IPS-11a (cell line): Measurements from ENCODE around the gene KCNQ1.

Experiments used
- H3K4me3 ChIP-seq: one replicate; pipeline ENCODE4 v1.5.1; 2013; ENCODE audit warnings: low read depth, low read length, control low read depth

KCNQ1 gene

DNA sequence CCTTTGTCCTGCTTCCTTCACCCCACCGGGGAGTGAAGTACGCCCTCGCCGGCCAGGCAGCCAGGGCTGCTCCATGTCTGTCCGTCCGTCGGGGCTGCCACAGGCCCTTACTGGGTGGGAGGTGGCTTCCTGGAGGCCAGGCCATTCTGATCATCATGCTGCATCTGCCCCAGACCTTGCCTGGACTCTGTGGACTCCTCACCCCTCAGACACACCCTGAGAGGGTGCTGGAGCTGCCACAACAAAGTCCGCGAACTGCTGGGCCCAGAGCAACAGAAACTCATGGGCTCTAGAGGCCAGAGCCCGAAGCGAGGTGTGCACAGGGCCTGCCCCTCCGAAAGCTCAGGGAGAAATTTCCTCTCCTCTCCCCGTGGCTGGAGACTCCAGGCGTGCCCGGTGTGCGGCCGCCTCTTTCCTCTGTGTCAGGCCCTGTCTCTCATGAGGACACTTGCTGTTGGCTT, 130.8 kb downstream of the KCNQ1 start:
- H3K4me3 ChIP-seq, result no peak overlapping the region

DNA sequence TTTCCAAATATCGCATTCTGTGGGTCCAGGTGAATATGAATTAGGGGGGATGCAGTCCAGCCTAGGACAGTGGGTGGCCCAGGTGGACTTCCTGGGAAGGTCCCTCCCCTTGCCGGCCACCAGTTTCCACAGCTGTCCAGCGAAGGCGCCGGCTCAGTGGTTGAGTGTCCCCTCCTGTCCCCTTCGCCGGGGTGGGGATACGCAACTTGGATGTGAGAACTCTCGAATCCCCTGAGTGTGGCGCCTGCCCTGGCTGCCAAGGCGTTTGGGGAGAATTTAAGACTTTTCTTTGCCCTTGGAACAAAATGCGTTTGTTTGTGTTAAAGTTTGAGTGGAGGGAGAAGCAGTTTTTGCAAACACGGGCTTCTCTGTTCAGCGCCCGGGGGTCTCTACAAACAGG, 131.3 kb downstream of the KCNQ1 start:
- H3K4me3 ChIP-seq, result no peak overlapping the region

DNA sequence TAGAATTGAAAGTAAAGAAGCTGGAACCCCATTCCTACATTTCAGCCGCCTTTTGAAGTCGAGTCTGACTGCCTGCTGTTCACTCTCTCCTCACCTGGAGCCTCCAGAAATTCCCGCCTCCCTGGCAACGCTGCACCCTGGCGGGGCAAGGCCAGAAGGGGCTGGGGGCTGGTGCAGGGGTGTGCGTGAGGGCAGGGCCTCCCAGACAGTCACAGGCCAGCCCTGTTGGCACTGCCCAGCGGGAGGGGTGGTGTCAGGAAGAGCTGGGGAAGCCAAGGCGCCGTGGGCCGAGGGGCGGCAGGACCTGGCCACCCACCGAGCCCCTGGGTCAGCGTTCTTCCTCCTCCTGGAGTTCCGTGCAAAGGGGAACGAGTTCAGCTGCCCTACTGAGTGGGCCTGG, 131.7 kb downstream of the KCNQ1 start:
- no peak overlapping the region for H3K4me3 ChIP-seq

DNA sequence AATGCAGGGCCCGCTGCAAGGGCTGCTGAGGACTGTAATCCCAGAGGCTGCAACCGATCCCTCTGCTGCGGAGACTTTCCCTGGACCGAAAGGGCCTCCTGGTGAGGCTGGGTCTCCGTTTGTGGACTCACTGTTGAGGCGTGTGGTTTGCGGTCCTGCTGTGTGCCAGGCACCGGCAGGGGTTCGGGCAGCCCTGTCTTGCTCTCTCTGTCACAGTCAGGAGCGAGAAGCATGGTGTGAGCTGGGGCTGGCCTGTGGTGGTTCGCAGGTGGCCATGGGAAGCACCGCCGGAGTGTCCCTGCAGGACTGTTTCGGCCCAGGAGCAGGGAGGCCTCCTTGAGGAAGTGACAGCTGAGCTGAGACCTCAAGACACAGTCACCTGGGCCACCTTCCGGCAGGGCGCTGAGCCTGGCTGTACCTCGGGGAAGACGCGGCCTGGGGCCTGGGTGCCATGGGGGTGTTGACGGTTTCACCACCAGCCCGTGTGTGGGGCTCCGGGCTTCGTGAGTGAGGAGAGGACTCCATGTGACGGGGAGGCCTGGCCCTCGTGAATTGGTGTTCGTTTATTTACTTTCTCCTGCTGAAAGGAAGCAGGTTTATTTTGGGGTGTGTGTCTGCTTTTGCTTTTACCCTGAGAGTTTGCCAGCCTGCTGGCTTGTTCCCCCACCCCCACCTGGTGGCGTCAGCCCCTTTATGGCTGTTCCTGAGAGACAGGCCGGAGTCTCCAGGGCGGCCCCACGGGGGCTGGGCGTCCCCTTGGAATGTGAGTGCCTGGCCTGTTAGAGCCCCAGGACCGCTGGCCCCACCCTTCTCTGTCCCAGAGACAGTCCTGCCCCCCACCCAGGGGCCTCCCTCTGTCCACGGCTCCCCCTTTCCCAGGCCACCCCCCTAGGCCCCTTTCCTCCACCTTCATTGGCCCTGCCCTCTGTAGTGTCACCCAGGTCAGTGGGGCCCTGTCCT, 132.5 kb downstream of the KCNQ1 start:
- H3K4me3 ChIP-seq, result no peak overlapping the region

DNA sequence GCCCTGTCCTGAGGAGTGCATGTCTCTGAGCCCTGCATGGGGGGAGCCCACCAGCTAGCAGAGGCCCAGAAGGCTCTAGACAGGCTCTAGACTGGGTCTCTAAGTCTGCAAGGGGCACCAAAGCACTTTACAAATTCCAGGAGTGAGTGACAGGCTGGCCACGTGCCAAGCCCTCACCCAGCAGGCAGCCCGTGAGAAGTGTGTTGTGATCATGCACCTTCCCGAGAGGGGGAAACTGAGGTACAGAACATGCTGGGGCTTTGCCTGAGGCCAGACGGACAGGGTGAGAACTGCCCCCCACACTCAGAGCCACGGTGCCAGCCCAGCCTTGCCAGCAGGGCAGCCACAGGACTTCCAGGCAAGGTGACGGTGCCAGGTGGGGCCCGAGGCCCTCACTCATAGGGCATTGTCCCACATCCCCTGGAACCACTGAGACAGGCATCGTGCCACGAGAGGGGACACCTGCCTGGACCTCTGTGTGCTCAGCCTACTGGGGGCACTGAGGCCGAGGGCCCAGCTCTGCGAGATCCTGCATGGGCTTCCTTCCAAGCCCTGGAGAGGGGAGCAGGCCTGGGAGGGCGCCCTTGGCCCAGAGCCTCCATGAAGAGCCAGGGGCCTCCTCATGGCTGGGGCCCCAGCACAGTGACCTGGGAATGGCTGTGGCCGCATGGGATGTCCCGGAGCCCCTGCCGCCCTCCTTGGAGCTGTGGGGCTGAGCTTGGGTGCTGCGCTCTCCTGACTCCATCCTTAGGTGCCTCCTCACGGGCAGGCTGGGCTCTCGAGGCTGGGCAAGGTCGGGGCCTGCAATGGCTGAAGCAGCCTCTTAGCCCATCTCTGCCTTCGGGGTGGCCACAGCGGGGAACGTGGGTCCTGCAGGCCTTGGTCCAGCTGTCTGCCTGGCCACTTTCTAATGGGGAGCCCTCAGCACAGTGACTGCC, 133.5 kb downstream of the KCNQ1 start:
- no peak overlapping the region for H3K4me3 ChIP-seq

DNA sequence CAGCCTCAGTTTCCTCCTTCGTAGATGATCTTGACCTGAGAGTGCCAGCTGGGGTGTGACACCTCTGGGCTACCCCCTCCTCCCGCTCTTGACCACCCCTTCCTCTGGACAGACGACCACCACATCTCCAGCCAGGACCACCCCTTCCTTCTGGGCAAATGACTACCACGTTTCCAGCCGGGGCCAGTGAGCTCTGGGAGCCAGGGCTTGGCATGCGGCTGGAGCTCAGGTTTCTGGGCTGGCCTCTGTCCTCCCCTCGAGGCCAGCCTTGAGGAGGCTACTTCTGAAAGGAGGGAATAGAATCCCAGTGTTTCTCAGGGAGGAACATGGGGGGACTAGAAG, 134.1 kb downstream of the KCNQ1 start:
- H3K4me3 ChIP-seq, result no peak overlapping the region

DNA sequence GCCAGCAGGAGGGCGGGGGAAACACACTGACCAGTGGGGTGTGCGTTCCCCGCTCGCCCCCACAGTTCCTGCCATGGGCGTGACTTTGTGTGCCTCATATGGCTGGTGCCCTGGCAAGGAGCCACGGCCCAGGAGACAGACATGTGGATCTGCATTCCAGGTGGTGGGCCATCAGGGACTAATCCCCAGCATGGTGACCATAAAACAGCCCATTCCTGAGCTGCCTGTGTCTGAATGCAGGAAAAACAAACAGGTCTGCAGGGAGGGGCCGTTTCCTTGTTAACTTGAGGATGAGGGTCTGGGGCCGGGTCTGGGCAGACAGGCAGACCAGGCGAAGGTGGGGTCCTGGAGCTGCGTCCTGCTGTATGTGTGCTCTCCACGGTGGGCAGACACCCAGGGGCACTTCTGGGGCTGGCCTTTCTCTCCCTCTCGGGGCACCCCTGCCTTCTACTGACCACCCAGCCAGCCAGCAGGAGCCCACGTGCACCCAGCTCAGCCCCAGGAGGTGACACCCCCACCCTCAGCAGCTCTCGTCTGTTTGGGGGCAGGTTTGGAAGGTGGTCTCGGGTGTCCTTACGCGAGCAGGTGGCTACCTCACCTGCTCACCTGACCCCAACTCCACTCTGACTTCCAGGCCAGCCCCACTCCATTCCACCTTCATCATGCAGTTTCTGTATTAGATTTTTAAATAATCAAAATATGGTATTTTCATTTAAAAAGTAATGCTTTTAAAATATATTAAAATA, 134.7 kb downstream of the KCNQ1 start:
- H3K4me3 ChIP-seq, result no peak overlapping the region

DNA sequence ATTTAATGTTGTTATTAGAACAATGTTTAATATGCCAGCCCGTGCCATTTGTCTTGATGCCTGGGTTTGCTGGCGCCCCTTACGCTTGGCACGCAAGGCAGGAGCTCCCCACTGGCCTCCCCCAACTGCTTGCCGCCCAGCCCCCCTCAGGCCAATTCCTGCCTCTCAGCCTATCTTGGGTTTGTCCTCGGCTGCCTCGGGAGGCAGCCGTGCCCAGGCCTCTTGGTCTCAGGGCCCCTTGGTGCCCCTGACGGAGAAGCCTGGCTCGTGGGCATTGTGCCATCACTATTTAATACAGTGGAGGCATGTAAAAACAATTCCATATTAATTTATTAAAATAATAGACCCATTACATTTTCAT, 135.2 kb downstream of the KCNQ1 start:
- no peak overlapping the region for H3K4me3 ChIP-seq

DNA sequence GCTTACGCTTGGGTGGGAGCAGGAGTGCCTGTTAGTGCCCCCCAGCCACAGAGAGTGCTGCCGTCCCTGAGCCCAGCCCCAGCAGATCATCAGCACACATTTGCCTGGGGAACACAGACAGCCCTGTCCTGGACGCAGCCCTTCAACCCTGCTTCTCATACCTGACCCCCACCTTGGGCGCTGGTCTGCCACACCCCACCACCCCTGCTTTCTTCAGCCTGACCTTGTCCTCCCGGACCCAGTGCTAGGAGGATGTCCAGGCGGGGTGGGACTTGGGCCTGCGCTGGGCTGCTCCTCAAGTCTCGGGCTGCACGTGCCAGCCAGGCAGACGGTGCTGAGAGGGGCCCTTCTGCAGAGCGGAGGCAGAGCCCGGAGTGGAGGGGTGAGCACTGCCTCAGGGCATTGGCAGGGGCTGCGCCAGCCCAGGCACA, 135.8 kb downstream of the KCNQ1 start:
- H3K4me3 ChIP-seq, result no peak overlapping the region

DNA sequence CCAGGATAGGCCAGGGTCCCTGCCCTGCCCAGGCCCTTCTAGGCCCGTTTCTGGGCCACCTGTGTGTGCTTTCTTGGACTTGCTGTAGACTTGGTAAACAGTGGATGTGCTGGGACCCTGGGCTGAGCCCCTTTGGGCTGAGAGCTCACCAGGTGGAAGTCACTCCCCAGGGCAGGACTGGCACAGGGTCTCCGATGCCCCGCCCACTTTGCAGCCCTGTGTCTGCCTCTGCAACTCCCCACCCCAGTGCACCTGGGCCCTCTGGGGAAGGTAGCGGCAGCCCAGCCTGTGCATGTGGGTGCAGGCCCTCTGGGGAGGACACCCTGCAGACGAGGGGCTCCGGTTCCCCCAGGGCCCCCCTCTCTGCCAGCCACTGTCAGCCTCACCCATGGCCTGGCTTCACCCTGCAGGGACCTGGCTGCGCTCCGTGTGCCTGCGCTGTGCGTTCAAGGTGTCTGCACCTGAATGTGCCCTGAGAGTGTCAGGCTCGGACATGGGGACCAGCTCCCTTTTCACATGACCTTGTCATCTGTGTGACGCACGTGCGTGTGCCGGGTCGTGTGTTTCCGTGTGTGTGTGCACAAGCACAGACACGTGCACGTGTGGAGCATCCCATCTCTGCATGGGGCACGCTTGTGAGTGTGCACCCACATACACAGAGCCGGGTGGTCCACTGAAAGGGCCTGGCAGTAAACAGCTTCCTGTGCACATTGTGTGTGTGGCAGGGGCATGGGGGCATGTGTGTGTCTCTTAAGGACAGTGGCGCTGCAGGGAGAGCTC, 136.5 kb downstream of the KCNQ1 start:
- no peak overlapping the region for H3K4me3 ChIP-seq

DNA sequence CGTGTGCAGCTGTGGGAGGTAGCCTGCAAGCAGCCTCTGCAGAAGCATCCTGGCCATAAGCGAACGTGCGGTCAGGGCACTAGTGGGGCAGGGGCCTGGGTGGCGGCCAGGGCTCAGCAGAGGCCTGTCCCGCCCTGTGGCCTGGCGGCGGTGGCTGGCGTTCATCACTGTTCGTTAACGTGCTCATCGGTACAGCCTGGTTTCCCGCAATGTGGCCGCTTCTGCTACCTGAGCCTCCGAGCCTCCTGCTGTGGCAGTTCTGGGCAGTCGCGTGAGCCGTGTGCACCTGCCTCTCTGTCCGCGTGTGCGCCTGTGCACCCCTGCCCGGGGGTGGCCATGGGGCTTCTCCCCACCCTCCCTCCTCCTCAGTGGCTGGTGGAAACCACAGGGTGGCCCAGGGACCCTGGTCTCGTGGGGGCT, 137.1 kb downstream of the KCNQ1 start:
- no peak overlapping the region for H3K4me3 ChIP-seq

DNA sequence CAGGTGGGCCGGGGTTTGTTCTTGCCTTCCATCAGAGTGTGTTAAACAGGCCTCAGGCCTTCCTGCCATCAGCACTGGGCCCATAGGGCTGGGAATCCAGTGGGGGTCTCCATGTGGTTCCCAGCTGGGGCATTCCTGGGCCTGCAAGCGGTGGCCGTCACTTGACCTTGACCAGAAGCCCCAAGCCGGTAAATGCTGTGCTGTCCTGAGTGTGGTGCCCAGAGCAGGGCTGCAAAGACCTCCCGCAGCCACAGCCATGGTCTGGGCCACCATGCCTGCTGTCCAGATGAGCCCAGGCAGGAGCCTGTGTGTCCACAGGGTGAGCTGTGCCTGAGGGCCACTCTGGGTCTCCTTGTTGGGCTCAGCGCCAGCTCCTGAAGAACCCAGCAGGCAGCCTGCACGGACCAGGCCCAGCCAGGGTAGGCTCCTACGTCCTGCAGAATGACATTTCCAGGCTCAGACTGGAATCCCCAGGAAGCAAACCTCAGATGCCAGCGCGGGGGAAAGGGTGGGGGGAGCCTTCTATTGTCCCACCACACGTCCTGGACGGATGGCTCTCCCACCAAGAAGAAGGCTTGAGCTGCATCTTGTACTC, 137.6 kb downstream of the KCNQ1 start:
- no peak overlapping the region for H3K4me3 ChIP-seq

DNA sequence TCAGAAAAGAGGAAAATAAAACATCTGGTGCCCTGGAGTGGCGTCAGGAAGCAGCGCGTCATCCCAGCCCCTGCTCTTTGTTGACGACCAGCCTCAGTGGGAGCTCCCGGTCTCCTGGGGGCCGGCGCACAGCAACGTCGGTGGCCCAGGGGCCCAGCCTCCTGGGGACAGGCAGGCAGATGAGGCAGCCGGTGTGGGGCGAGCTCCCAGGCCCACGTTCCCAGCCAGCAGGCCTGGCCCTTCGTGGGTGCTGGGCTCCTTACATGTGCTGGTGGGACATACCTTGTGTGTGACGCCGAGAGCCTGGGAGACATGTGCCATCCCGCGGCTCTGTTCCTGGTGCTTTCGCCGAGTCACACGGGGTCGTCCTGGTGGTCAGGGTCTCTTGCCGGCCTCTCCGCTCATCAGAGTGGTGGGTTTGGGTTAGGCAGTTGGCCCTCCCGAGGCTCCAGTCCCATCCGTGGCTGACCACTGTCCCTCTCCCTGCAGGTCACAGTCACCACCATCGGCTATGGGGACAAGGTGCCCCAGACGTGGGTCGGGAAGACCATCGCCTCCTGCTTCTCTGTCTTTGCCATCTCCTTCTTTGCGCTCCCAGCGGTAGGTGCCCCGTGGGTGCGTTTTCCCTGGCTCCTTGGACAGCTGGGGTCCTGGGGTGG, 138.3 kb downstream of the KCNQ1 start:
- no peak overlapping the region for H3K4me3 ChIP-seq

DNA sequence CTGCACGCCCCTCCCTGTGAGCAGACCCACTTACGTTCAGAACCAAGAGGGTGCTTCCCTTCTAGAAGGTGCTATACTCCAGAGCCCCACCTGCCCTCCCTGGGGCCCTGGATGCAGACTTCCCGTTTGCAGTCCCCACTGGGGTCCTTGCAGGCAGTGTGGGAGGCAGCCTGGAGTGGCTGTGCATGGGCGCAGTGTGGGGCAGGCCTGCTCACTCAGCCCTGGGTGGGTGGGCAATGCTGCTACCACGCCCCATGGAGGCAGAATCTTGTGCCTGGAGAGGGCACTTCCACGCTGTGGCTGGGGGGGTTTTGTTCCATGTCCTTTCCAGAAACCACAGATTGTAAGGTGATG, 138.8 kb downstream of the KCNQ1 start:
- H3K4me3 ChIP-seq, result no peak overlapping the region

DNA sequence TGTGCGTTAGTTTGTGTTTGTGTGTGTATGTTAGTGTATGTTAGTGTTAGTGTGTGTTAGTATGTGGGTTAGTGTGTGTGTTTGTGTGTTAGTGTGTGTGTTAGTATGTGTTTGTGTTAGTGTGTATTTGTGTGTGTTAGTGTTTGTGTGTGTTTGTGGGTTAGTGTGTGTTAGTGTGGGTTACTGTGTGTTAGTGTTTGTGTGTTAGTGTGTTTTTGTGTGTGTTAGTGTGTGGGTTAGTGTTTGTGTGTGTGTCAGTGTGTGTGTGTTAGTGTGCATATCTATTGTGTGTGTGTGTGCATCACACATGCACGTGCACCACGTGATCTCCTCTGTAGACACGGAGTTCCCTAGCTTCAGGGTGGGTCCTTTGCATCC, 139.6 kb downstream of the KCNQ1 start:
- no peak overlapping the region for H3K4me3 ChIP-seq

DNA sequence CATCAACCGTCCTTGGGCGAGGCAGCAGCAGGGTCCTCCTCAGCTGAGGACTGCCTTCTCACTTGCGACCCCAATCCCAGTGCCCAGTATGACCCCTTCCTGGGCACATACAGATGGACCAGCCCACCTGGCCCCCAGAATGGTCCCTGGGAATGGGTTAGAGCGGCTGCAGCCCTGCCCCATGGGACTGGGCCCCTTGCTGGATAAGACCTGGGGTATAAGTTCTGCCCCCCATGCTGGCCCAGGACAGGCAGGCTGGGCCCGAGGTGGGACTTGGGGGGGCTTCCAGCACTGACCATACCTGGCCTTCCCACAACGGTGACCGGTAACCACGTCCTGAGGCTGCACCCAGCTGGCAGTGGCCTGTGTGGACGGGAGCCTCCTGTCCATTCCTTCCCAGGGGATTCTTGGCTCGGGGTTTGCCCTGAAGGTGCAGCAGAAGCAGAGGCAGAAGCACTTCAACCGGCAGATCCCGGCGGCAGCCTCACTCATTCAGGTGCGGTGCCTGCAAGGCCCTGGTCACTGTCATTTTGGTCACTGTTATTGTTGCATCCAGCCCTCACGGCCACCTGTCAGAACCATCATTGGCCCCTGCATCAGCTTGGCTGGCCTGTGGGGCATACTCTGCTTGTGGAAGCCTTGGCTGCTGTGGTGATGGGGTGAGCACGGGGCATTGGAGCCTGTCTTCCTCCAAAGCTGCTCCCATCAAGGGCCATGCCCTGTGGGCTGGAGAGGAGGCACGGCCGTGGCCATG, 140.2 kb downstream of the KCNQ1 start:
- H3K4me3 ChIP-seq, result no peak overlapping the region

DNA sequence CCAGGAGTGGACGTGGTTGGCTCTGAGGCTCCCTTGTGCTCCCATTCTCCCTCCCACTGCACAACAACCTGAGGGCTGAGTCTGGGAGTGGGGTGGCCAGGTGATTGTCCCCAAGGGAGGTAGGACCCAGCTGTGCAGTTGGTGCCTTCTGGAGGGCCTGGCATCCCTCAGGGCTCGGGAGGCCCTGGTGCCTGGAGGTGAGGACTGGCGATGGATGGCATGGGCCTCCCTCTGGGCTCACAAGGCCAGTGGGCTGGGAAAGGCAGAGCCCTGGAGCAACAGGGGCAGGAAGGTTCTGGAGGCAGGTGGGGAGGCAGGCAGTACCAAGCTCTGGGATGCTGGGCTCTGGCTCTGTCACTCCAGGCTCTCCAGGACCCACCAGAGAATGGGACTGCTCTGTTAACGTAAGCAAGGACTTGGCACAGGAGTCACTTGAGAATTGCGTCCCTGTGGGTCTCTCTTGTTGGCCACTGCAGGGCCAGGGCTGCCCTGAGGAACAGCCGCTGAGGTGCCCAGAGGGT, 140.8 kb downstream of the KCNQ1 start:
- no peak overlapping the region for H3K4me3 ChIP-seq

DNA sequence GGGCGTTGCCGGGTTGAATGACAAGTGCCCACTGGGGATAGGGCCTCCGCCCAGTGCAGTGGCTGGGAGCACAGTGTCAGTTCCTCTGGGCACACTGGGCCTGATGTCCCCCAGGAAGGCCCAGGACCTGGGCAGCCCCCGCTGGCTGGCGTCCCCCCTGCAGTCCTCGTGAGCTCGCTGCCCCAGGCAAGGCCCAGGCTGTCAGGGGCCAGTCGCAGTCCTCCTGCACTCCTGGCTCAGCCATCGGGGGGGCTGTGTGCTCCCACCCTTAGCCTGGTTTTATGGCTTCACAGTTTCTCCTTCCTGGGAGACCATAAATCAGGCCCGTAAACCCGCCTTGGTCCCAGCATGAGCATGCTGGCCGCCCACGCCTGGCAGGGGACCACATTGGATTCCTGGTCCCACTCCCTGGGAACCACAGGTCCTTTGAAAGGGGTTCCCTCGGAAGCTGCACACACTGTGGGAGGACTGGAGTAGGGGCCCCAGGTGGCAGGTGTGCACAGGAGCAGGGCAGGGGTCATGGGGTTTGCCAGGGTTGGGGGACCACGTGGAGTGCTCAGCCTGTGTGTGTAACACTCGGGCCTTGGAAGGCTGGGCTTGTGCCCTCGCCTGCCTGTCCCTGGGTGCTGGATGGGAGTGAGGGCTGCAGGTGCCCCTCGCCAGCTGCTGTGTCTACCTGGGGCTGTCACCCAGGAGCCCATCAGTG, 141.4 kb downstream of the KCNQ1 start:
- H3K4me3 ChIP-seq, result no peak overlapping the region
